Keratinocyte (primary cell): ENCODE results near the gene ALG13. TPM values are rescaled to one million over a fixed set of nuclear protein-coding genes. Genes with fewer than 3 reads are reported as not detected.

Experiments
- DNase-seq: peaks from one replicate; pipeline ENCODE4 v3.0.0-alpha.2; 2011; ENCODE audit warnings: low read depth, missing footprints, low spot score
- FAIRE-seq: peaks from 2 replicates; lab custom pipeline; 2011; peaks lifted over from hg19 to GRCh38; lab: Jason Lieb, UNC
- H2AFZ ChIP-seq: 2 replicates; pipeline ENCODE4 v1.6.0; 2012; ENCODE audit warnings: low read length, control low read depth, inconsistent platforms; ENCODE audit not compliant: control insufficient read depth
- H3K27ac ChIP-seq: 2 replicates; pipeline ENCODE4 v1.5.1; 2011; ENCODE audit warnings: low read length; ENCODE audit not compliant: control insufficient read depth, insufficient read depth
- H3K27me3 ChIP-seq: 3 replicates; pipeline ENCODE4 v1.6.0; 2011; ENCODE audit warnings: low read length; ENCODE audit not compliant: control insufficient read depth, insufficient read depth; ENCODE audit errors: extremely low read depth
- H3K36me3 ChIP-seq, 2 experiments: 2 replicates in 1 of 2; 3 replicates in 1 of 2; pipeline ENCODE4 v1.5.1; 2011; ENCODE audit warnings: low read length in 2 of 2, mild to moderate bottlenecking in 1 of 2; ENCODE audit not compliant: control insufficient read depth in 2 of 2, insufficient read depth in 2 of 2; ENCODE audit errors: extremely low read depth in 1 of 2
- H3K4me1 ChIP-seq: 3 replicates; pipeline ENCODE4 v1.5.1; 2011; ENCODE audit warnings: low read length; ENCODE audit not compliant: control insufficient read depth, insufficient read depth; ENCODE audit errors: extremely low read depth
- H3K4me2 ChIP-seq: 3 replicates; pipeline ENCODE4 v1.6.0; 2011; ENCODE audit warnings: low read depth, low read length; ENCODE audit not compliant: control insufficient read depth, insufficient read depth; ENCODE audit errors: extremely low read depth
- H3K4me3 ChIP-seq, 3 experiments: fragments of 200-600 bp in 1 of 3; sonication (generic) in 1 of 3; 2 replicates in 2 of 3; 3 replicates in 1 of 3; pipeline ENCODE4 v1.5.1; 2011 to 2016; ENCODE audit warnings: low read length in 3 of 3, mild to moderate bottlenecking in 3 of 3, control low read depth in 2 of 3, inconsistent platforms in 1 of 3, low read depth in 1 of 3, mixed read lengths in 1 of 3, mixed run types in 1 of 3, moderate library complexity in 1 of 3; ENCODE audit not compliant: control insufficient read depth in 2 of 3, insufficient read depth in 2 of 3; ENCODE audit errors: extremely low read depth in 1 of 3
- H3K79me2 ChIP-seq: 2 replicates; pipeline ENCODE4 v1.6.0; 2012; ENCODE audit warnings: low read length; ENCODE audit not compliant: control insufficient read depth, insufficient read depth
- H3K9ac ChIP-seq: 3 replicates; pipeline ENCODE4 v1.6.0; 2011; ENCODE audit warnings: low read length; ENCODE audit not compliant: control insufficient read depth, insufficient read depth; ENCODE audit errors: extremely low read depth
- H3K9me1 ChIP-seq: 3 replicates; pipeline ENCODE4 v1.6.0; 2011; ENCODE audit warnings: low read length; ENCODE audit not compliant: control insufficient read depth, insufficient read depth; ENCODE audit errors: extremely low read depth
- H3K9me3 ChIP-seq: 2 replicates; pipeline ENCODE4 v1.5.1; 2012; ENCODE audit warnings: low read depth, low read length; ENCODE audit not compliant: control insufficient read depth
- H4K20me1 ChIP-seq: 3 replicates; pipeline ENCODE4 v1.6.0; 2011; ENCODE audit warnings: low read length; ENCODE audit not compliant: control insufficient read depth, insufficient read depth; ENCODE audit errors: extremely low read depth
- CTCF ChIP-seq, 3 experiments: IDR thresholded peaks in 1 of 3; conservative IDR thresholded peaks in 1 of 3; optimal IDR thresholded peaks in 1 of 3; 2 replicates in 2 of 3; 3 replicates in 1 of 3; pipeline versions ENCODE3 to v1.5.1; 2011; ENCODE audit warnings: low read length in 3 of 3, mild to moderate bottlenecking in 3 of 3, moderate library complexity in 2 of 3, control low read depth in 1 of 3, inconsistent platforms in 1 of 3; ENCODE audit not compliant: insufficient read depth in 2 of 3; ENCODE audit errors: extremely low read depth in 1 of 3
- EZH2 ChIP-seq: IDR thresholded peaks from one replicate; pipeline ENCODE4 v1.6.1; 2012; ENCODE audit warnings: inconsistent platforms, mild to moderate bottlenecking, low read length, moderate library complexity
- dilution Hi-C: fragments of 300-500 bp; cut with MboI; formaldehyde crosslinking; loops from one replicate; pipeline ENCODE4 v1.7.0; 2020; ENCODE audit warnings: low sequenced_read_pairs; ENCODE audit not compliant: extremely low pct_ligation_motif_present
- polyA plus RNA-seq, 5 experiments: library from polyadenylated mRNA; depleted of rRNA in 3 of 5; stranded (reverse) in 3 of 5; stranded (forward) in 1 of 5; unstranded in 1 of 5; fragments of >200 nt; gene quantifications; 1 replicate in 1 of 5; 2 replicates in 3 of 5; 3 replicates in 1 of 5; pipeline versions ENCODE4 v1.2.1 to v1.2.3, GENCODE V29; 2011 to 2012; ENCODE audit warnings: missing spikeins in 2 of 5, low read depth in 1 of 5, low replicate concordance in 1 of 5

Gene ALG13
- polyA plus RNA-seq, 1 donor (not counting 4 experiments of a cell fraction or from before 2014, with no cell fraction given), result 50.8 TPM

- dilution Hi-C loops, result no loop called here
- Histone ChIP-seq H3K27ac (no peak overlapping the region), H3K4me3 (no peak overlapping the region), H3K79me2 (no peaks in the 10 kb centered on the region), H2AFZ (no peak overlapping the region), H3K4me2 (no peak overlapping the region), H3K9me1 (no peaks in the 10 kb centered on the region), H3K9me3 (no peaks in the 10 kb centered on the region), H3K36me3 (no peaks in the 10 kb centered on the region), H3K4me1 (no peaks in the 10 kb centered on the region), H3K27me3 (no peaks in the 10 kb centered on the region), H3K9ac (no peak overlapping the region), H4K20me1 (no peaks in the 10 kb centered on the region)
- no peak for DNase-seq
- FAIRE-seq, result no peak
- peak in 2 of 3 experiments; percentile 22 to 30 for TF ChIP-seq CTCF (optimal IDR thresholded peaks at IDR 0.05 in 1 of 3, IDR thresholded peaks at IDR 0.05 in 1 of 3, conservative IDR thresholded peaks at IDR 0.05 in 1 of 3; ENCODE audit: extremely low read depth in 1 of 3, insufficient read depth in 2 of 3, low read length in 3 of 3)
- no peak for TF ChIP-seq EZH2
Measured at GRCh38 chrX:111719426-111720210, 38.6 kb downstream of the ALG13 start.

- H3K36me3 ChIP-seq, result no peaks in the 10 kb centered on the region
- dilution Hi-C loops, result no loop called here
- H3K4me1 ChIP-seq, result no peaks in the 10 kb centered on the region
- H3K4me2 ChIP-seq, result no peak overlapping the region
- no peaks in the 10 kb centered on the region for H4K20me1 ChIP-seq
- H2AFZ ChIP-seq, result no peak overlapping the region
- DNase-seq, result no peak
- H3K4me3 ChIP-seq, result no peak overlapping the region
- H3K27ac ChIP-seq, result no peak overlapping the region
- no peaks in the 10 kb centered on the region for H3K79me2 ChIP-seq
- no peak for FAIRE-seq
- no peaks in the 10 kb centered on the region for H3K9me1 ChIP-seq
- TF ChIP-seq CTCF (optimal IDR thresholded peaks at IDR 0.05 in 1 of 3, IDR thresholded peaks at IDR 0.05 in 1 of 3, conservative IDR thresholded peaks at IDR 0.05 in 1 of 3; ENCODE audit: extremely low read depth in 1 of 3, insufficient read depth in 2 of 3, low read length in 3 of 3) (no peak), EZH2 (no peak)
- H3K27me3 ChIP-seq, result no peaks in the 10 kb centered on the region
- H3K9me3 ChIP-seq, result no peaks in the 10 kb centered on the region
- H3K9ac ChIP-seq, result no peak overlapping the region
Measured at GRCh38 chrX:111728096-111728495, 47.1 kb downstream of the ALG13 start.
